Activated T-cell treated with anti-CD3 and anti-CD28 coated beads for 1 hour (primary cell): ENCODE measurements around the gene LCN15.
A peak's percentile ranks its signal among the peaks of the same experiment; 100 is the strongest.

ENCODE experiments used
- DNase-seq: peaks from one replicate; pipeline ENCODE4 v3.0.0-alpha.2; 2020; ENCODE audit warnings: low read depth

The LCN15 gene

GRCh38 chr9:136740971-136741882 is 23.1 kb downstream of the LCN15 start:
- no peak for DNase-seq

- DNase-seq = no peak
These were observed 23.8 kb downstream of the LCN15 start for GRCh38 chr9:136740491-136740890.

- DNase-seq = no peak
These were observed 24.2 kb downstream of the LCN15 start for GRCh38 chr9:136740069-136740468.

GRCh38 chr9:136739509-136739908 is 24.8 kb downstream of the LCN15 start:
- DNase-seq = no peak

- no peak for DNase-seq
These were observed 25.4 kb downstream of the LCN15 start for GRCh38 chr9:136738960-136739359.

- no peak for DNase-seq
These were observed 28.4 kb downstream of the LCN15 start for GRCh38 chr9:136735812-136736480.

- DNase-seq = no peak
These were observed 29.4 kb downstream of the LCN15 start for GRCh38 chr9:136734837-136735496.

GRCh38 chr9:136733611-136734010 is 30.7 kb downstream of the LCN15 start:
- DNase-seq = no peak

GRCh38 chr9:136732444-136733178 is 31.7 kb downstream of the LCN15 start:
- DNase-seq = no peak

GRCh38 chr9:136729926-136730325 is 34.4 kb downstream of the LCN15 start:
- no peak for DNase-seq

GRCh38 chr9:136729144-136729543 is 35.2 kb downstream of the LCN15 start:
- no peak for DNase-seq

GRCh38 chr9:136728548-136729123 is 35.7 kb downstream of the LCN15 start:
- DNase-seq = no peak

GRCh38 chr9:136728080-136728547 is 36.2 kb downstream of the LCN15 start:
- peak; percentile 93 for DNase-seq

GRCh38 chr9:136726631-136727191 is 37.6 kb downstream of the LCN15 start:
- no peak for DNase-seq

- no peak for DNase-seq
These were observed 38.2 kb downstream of the LCN15 start for GRCh38 chr9:136726118-136726517.

GRCh38 chr9:136725612-136726011 is 38.7 kb downstream of the LCN15 start:
- DNase-seq = no peak

- no peak for DNase-seq
These were observed 39.5 kb downstream of the LCN15 start for GRCh38 chr9:136724772-136725171.

GRCh38 chr9:136723989-136724388 is 40.3 kb downstream of the LCN15 start:
- DNase-seq = no peak

GRCh38 chr9:136723362-136723976 is 40.8 kb downstream of the LCN15 start:
- no peak for DNase-seq

GRCh38 chr9:136722969-136723356 is 41.4 kb downstream of the LCN15 start:
- no peak for DNase-seq
